GM18909 (cell line): Measurements from ENCODE around the gene PPY.
"Not testable (repeated sequence)": the region's sequence is repeated elsewhere in the genome, so short reads cannot be mapped to it uniquely, and the experiment has no call there.

Experiments used
- ATAC-seq: cut with Tn5 transposase; IDR thresholded peaks from one replicate; pipeline ENCODE4 v1.9.1; 2021; ENCODE audit warnings: mild to moderate bottlenecking; ENCODE audit not compliant: unreplicated experiment, poor library complexity

PPY gene

DNA sequence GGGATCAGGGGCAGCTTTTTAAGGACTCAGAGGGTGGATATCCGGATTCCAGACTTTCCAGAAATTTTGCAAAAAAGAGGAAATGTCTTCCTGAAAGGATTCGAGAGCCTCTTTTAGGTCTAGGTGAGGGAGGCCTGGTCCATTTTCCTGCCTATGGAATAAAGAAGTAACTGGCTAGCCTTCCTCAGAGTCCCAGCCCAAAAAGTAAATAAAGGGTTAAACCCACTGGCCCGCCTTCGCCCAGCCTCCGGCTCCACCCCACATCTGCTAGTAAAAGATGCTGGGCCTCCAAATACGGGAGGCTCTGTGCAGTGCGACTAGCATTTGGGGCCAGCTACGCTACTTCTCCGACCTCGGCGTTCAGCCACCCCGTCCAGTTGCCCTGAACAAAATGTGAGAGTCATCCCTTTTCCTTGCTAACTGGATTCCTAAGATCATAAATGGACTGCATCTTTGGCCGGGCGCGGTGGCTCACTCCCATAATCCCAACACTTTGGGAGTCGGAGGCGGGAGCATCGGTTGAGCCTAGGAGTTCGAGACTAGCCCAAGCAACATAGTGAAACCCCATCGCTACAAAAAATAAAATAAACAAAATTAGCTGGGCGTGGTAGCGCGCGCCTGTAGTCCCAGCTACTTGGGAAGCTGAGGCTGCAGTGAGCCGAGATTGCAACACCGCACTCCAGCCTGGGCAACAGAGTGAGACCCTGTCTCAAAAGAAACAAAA, 34.1 kb downstream of the PPY start:
- no peak for ATAC-seq

DNA sequence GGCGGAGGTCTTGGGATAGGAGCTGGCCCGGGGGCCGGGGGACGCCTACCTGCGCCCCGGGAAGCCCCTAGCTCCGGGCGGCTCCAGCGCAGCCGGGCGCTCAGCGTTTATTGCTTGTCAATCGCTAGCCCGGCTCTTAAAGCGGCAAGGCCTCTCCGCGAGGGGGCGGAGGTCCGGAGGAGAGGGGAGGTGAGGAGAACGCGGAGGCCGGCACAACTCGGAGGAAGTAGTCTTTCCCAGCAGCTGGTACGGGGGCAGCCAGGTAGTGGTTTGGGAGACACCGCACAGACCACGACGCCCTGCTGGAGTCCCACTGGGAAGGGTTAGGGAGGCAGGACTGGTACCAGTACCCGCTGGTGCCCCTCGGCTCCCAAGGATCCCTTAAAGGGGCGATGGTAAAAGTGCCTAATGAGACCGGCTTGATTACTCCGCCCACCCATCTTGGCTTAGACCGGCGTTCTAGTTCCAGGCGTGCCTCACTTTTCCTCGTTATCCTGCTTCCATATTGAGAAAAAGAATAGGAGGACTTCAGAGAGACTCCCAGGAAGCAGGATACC, 34.8 kb downstream of the PPY start, which contains the start of gene MPP2:
TSS of gene MPP2 (minus strand) at position 112 of the 557 bp plus-strand sequence. CDS start 3,076 bp downstream, outside the sequence.
- no peak for ATAC-seq

DNA sequence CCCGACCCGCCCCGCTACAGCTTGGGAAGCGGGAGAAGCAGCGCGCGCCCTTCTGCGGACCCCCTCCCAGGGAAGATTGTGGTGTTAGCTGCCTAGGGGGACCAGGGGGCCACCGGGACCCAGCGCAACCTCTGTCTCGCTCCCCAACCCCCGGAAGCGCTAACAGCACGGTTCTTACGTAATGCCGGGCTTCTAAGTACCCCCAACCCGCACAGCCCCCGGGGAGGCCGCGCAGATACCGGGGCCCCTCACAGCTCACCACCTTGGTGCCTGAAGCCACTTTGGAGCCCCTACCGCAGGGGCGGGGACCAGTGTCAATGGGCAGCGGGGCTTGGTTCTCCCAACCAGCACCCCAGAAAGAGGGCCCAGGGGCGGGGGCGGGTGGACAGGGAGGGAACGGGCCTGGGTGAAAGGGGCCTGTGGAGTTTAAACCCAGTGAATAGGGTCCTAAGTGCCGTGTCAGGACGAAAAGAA, 35.3 kb downstream of the PPY start:
- ATAC-seq: no peak

DNA sequence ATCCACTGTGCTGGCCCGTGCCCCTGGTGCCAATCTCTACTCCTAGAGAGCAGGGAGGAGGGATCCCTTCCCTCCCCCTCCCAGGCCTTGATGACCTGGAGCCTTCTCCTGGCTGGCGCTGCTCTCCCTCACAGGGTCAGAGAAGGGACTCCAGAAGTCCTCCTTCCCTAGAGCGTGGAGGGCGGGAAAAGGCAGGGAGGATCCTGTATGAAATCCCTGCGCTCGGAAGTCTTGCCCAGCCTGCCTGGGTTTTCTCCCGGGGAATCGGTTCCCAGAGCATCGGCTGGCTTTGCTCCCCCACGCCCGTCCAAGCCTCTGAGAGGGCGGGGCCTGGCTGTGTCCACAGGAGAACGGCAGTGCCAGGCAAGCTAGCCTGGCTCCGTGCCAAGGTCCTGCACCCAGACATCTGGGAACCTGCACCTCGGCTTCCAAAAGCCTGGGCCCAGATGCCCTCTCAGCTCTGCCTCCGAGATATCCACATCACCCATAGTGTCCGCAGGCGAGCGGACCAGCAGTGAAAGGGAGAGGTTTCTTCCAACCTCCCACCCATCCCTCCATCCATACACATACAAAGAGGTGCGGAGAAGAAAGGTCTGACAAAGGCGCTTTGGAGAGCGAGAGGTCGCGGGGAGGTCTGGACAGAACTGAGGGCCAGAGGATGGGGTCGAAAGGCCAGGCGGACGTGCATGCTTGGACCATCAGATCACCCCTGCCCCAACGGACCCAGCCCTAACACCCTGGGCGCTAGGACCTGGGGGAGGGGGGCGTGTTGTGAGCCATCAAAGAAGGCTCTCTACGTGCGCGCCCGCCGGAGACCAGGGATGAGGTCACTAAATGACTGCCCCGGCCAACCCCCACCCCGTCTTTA, 36.1 kb downstream of the PPY start:
- no peak for ATAC-seq

DNA sequence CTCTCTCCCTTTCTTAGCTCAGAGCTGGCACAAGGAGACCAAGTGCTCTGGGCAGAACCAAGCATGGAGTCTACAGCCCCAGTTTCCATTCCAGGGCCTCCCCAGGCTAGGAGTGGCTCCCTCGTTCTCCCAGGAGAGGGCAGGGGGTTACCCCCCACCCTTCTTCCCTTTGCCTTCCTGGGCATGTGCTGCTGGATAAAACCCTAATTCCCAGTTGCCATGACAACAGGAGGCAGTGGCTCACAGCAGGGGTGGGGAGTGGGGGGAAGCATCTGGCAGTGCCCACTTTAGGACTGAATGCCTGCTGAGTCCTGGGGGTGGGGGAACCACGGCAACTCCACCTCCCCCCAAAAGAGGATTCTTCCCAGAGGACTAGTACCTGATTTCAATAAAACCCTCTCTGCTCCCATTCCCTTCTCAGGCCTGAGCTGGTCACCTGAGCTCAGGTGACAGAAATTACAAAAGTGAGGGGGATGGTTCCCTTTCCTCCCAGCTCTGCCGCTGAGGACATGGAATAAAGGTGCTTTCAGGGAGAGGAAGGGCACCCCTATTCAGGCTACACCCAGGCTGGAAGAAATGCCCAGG, 36.8 kb downstream of the PPY start:
- ATAC-seq: no peak

DNA sequence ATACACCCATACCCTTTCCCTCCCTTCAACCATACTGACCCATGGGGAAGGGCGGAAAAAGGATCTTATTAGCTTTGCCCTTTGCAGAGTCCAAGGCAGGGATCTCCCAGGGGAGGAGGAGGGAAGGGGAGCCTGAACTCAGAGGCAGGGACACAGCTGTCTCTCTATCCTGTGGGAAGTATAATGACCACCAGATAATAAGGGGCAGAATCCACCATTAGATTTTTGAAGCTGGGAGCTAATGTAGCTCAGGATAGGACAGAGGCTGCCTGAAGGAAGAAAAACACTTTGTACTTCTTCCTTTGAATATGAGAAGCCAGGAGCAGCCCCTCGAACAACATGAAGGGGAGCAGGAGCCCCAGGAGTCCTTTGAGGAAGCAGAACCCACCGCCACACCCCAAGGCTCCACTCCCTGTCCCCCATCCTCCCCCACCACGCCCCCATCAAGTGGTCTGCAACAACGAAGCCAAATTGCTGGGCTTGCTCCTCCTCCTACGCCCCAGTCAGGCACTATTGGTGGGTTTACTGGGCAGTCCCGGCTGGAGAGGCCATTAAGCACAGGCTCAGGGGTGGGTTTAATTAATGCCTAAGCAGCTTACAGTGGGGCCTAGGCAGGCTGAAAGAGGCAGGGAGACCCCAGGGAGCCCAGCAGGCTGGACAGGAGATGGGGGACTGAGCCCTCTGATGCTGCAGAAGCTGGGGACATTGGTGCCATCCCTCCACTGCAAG, 40.3 kb downstream of the PPY start:
- no peak for ATAC-seq

DNA sequence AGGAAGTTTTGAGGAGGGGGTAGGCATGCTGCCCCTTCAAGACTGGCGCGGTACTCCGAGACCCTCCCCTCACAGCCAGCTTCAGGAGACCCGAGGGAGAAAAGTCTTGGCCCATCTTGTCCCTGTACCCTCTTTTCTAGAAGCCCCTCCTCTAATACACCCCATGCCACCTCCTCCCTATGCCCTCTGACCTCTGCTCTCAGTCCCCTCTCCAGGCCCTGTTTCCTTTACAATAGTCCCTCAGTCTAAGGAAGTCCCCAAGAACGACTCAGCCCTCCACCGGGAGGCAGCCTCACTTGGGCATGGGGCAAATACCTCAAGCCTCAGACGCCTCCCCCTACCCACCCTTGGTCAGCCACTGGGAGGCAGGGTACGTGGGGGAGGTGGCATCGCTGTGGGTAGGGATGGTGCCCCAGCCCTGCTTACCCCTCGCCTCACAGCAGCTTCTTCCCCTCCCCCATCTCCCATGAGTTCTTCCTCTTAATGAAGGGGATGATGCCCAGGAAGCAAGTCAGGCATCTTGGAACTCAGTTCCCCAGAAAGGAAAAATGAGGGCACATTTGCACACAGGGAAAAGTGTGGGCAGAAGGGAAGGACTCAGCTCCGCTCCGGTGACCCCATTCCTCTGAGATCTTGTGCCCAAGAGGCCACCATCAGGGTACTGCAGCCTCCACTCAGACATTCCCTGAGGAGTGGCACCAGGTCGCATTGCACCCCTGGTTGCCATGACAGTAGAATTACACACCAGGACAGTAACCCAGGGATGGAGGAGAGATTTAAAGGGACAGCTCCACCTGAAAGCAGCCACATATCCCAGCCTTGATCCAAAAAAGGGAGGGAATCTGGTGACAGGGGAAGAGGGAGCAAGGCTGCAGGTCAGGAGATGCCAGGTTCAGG, 41.2 kb downstream of the PPY start:
- ATAC-seq: no peak

DNA sequence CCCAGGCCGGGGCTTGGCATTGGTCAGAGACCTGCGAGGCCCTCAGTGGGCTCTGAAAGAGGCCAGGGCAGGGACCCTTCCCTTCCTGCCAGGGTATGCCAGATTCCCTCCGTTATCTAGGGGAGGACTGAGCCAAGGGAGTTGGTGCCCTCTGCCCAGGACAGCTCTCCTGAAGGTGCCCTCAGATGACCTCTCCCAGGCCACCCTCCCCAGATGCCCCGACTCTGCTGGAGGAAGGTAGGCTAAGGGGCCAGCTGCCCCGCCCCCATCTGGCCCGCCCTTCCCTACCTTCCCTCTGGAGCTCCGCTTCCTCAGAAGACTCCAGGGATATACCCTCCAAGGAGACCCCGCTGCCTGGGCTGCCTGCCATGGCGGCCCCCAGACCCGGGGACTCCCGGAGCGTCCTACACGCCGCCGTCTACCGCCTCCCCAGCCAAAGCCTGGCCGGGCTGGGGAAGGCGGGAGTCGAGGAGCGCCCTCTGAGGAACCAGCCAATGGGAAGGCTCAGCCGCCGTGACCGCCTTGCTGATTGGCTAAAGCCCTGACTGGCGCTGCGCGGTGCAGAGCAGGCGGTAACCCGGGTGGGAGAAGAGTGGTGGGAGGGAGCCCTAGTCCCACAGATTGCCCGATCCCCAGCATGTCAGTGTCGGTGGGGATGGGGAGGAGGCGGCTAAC, 42.0 kb downstream of the PPY start:
- ATAC-seq: peak; percentile 58

DNA sequence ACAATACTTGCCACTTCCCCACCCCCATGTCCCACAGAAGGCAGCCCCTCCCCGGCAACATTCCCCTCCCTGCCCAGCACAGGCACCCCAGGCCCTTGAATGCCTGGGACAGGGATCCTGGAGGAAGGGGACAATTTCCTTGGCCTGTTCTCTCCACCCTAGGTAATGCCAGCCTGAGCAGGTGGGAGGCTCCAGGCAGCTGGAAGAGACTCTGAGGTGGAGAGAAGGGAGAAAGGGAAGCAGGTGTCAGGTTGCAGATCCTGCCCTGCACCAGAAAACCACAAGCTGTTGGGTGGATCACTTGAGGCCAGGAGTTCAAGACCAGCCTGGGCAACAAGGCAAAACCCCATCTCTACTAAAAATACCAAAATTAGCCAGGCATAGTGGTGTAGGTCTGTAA, 43.8 kb downstream of the PPY start:
- ATAC-seq: no peak

DNA sequence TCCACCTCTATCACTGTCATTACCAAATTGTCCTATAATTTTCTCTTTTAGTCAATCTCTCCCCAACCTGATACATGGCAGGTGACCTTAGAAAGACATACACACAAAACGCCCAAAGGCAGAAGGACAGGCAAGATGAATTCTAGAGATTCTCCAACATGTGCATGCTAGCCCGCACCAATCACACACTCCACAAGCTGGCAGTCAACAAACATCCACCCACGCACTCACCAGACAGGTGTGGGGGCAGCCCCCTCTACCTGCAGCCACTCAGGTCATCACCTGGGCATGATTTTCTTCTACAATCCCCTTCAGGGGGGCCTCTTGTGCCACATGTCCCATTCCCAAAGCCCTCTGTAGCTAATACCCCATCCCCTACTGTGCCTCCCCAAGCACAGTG, 44.4 kb downstream of the PPY start:
- ATAC-seq: no peak

DNA sequence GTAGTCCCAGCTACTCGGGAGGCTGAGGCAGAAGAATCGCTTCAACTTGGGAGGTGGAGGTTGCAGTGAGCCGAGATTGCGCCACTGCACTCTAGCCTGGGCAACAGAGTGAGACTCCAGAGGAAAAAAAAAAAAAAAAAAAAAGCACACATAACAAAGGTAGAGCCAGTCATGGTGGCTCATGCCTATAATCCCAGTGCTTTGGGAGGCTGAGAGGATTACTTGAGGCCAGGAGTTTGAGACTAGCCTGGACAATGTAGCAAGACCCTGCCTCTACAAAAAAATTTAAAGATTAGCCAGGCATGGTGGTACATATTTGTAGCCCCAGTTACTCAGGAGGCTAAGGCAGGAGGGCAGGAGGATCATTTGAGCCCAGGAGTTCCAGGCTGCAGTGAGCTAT, 47.8 kb downstream of the PPY start:
- not testable (repeated sequence) for ATAC-seq

DNA sequence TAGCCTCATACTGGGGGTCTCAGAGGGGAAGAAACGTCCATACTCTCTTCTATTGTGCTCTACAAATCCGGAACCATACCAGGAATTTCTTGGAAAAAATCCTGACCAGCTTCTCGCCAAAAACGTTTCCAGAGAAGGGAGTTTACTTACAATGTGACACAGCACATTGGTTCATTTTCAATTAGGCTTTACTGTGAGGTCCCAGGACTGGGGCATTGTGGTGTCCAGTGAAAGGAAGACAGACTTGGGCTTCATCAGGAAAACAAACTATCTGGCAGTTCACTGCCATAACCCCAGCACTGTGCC, 49.7 kb downstream of the PPY start:
- no peak for ATAC-seq

DNA sequence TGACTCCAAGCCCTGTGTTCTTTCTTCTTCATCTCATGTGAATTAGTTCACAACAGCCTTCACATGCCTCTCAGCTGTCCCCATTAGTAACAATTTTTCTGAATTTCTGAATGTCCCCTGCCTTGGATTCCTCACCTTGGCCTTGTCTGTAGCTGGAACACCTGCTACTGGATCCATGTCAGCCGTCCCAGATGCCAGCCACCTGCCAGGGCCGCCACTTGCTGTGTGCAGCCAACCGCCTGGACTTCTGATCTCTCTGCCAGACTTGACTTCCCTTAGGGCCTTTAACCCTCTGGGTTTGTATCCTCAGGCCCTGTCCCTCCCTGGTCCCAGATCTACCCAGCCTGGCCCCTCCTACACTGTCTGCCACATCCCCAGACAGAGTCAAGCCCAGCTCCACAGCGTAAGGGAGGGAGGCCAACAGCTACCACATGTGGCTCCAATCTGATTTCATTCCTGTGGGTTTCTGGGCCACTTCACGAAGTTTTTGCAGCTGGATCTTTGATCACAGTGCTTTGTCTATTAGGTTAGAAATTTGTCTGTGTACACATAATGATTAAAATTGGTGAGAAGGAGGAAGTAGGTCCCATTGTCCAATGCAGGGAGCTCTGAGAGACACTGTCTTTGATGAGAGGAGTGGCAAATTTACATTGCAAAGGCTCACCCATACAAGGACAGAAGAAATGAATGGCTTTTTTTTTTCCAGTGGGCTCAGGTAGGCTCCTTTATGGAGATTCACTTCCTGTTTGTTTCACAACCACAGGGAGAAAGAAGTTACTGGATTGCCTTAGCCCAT, 50.2 kb downstream of the PPY start:
- no peak for ATAC-seq
